NOMO-1 (cell line): ENCODE measurements around the gene WIZ.

ENCODE experiments used
- DNase-seq, 2 experiments: peaks; one replicate each; lab custom pipeline; 2025; ENCODE audit not compliant: unreplicated experiment in 2 of 2; lab: John Stamatoyannopoulos, UW

Gene WIZ

GRCh38 chr19:15445807-15446376 is 3.9 kb downstream of the WIZ start:
- no peak for DNase-seq

GRCh38 chr19:15445227-15445605 is 4.5 kb downstream of the WIZ start:
- DNase-seq, result no peak

- DNase-seq, result no peak
Observed at GRCh38 chr19:15444505-15445226, 5.1 kb downstream of the WIZ start.

- no peak for DNase-seq
Observed at GRCh38 chr19:15443838-15444237, 5.9 kb downstream of the WIZ start.

- no peak for DNase-seq
Observed at GRCh38 chr19:15443325-15443724, 6.4 kb downstream of the WIZ start.

- no peak for DNase-seq
Observed at GRCh38 chr19:15442142-15442920, 7.4 kb downstream of the WIZ start.

- no peak for DNase-seq
Observed at GRCh38 chr19:15441317-15441716, 8.4 kb downstream of the WIZ start.

GRCh38 chr19:15439821-15440641 is 9.7 kb downstream of the WIZ start:
- no peak for DNase-seq

- DNase-seq, result no peak
Observed at GRCh38 chr19:15439078-15439799, 10.5 kb downstream of the WIZ start.

- no peak for DNase-seq
Observed at GRCh38 chr19:15438577-15438976, 11.2 kb downstream of the WIZ start.

GRCh38 chr19:15438124-15438496 is 11.6 kb downstream of the WIZ start:
- no peak for DNase-seq

- DNase-seq, result no peak
Observed at GRCh38 chr19:15437355-15438123, 12.2 kb downstream of the WIZ start.

- no peak for DNase-seq
Observed at GRCh38 chr19:15436826-15437110, 13.0 kb downstream of the WIZ start.

GRCh38 chr19:15436012-15436825 is 13.5 kb downstream of the WIZ start:
- no peak for DNase-seq

GRCh38 chr19:15433519-15434069 is 16.2 kb downstream of the WIZ start:
- no peak for DNase-seq

GRCh38 chr19:15432629-15433518 is 16.9 kb downstream of the WIZ start:
- peak; percentile 82 to 95 for DNase-seq

GRCh38 chr19:15432018-15432494 is 17.7 kb downstream of the WIZ start:
- DNase-seq, result no peak
